GM21786 (cell line): ENCODE measurements around the gene TTBK2.

Experiments used
- ATAC-seq: cut with Tn5 transposase; IDR thresholded peaks from one replicate; pipeline ENCODE4 v1.9.1; 2021; ENCODE audit not compliant: unreplicated experiment

Gene TTBK2

DNA sequence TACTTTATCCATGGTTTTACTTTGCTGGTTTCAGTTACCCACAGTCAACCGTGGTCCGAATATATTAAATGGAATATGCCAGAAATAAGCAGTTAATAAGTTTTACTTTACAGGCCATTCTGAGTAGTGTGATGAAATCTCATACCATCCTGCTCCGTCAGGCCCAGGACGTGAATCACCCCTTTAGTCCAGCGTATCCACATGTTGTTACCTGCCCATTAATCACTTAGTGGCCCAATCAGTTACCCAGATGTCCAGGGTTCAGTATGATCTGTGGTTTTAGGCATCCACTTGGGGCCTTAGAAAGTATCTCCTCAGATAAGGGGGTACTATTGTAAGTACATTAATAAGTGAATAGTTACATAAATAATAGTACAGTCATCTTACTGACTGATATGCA, 88.0 kb downstream of the TTBK2 start:
- ATAC-seq: no peak

DNA sequence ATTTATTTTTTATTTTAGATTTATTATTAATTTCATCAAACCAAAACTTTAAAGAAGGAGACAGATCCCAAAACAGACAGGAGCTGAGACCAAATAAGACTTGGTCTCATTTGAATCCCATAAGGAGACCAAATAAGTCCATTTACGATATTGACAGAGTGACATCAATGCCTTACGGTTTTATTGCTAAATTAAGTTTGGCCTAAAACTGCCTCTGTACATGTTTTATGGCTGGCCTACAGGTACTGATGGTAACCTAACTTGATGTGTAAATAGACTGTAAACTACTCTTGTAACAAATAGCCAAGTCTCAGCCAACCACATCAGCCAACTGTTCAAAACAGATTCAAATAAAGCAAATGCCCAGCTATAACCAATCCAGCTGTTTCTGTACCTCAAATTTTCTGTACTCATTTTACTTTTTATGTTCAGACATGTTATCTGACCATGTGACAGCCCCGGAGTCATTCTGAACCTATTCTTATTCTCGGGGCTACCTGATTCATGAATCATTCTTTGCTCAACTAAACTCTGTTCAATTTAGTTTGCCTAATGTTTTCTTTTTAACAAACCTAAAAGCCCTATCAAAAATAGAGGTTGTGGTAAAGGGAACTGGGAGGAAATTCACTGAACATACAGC, 94.2 kb downstream of the TTBK2 start:
- ATAC-seq: no peak

GRCh38 chr15:42825599-42825998, 95.0 kb downstream of the TTBK2 start:
- no peak for ATAC-seq

DNA sequence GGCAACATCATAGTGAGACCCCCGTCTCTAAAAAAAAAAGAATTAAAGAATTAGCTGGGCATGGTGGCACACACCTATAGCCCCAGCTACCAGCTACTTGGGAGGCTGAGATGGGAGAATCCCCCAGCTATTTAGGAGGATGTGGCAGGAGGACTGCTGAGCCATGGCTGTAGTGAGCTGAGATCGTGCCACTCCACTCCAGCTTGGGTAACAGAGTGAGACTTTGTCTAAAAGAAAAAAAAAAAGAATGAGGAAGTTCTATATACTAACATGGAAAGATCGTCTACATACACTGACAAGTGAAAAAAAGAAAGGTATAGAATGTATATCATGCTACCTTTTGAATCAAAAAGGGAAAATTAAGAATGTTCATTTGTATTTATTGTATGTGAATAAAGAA, 99.8 kb downstream of the TTBK2 start:
- ATAC-seq: no peak

GRCh38 chr15:42819786-42820185, 100.8 kb downstream of the TTBK2 start:
- no peak for ATAC-seq

DNA sequence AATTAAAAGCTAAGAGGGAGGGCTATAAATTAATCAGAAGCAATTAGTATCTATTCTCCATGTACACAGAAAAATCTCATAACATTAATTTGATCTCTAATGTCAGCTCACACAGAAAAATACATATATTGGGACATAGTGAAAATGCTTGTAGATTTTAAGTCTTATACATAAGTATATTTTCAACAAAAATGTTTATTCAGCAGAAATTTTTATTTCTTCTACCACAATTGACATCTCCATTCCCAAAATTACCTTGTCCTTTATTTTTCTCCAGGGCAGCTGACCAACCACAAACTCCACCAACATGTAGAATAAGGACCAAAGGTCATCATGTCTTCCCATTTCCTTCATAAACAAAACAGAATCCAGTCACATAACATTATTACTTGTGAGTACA, 109.1 kb downstream of the TTBK2 start:
- ATAC-seq: no peak

DNA sequence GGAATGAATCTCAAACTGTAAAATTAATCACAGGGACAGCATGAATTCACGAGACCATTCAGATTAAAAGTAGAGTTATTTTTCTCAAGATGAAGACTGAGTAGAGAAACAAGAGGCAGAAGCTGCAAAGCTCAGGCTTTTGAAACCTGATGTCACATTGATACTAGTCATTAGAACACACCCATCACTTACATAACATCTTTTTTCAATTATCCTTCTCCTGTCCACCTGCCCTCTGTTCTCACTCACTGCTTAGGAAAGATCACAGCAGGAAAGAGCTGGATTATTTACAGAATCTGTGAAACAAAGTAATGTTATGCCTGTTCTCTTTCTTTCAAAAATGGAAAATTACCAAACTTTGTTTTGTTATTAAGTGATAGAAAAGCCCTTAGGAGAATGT, 111.7 kb downstream of the TTBK2 start:
- ATAC-seq: no peak

DNA sequence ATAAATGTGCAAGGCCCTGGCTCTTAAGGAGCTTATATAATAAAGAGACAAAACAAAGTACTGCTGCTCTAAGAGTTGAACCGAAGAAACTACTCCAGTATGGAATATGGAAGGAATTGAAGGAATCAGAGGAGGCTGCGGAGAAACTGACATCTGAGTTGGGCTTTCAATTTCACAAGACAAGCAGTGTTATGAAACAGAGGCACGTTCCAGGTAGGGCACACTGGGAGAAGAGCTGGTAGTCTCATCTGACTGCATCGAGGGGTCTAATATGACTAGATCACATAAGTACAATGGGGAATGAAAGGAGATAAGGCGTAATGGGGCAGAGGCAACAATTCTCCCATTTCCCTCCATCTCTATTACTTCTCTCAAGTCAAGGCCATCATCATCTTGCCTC, 115.3 kb downstream of the TTBK2 start:
- ATAC-seq: no peak

DNA sequence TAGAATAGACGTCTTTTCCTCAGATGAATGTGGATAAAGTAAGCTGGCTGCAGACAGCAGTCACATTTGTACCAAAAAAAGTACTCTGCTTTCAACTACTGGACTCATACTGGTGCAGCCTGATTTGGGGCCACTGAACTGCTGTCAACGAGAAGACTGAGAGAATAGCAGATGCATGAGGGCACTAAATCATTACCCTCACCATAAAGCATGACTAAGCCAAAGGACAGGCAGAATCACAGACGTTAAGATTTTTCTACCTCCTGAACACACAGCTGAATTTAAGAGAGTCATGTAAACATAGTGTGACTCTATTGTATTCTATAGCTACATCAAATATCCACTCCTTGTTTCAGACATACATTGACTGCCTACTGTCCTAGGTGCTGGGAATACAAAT, 115.8 kb downstream of the TTBK2 start:
- no peak for ATAC-seq

- no peak for ATAC-seq
Measured at GRCh38 chr15:42803436-42803835, 117.1 kb downstream of the TTBK2 start.

- no peak for ATAC-seq
Measured at GRCh38 chr15:42802168-42802567, 118.4 kb downstream of the TTBK2 start.

DNA sequence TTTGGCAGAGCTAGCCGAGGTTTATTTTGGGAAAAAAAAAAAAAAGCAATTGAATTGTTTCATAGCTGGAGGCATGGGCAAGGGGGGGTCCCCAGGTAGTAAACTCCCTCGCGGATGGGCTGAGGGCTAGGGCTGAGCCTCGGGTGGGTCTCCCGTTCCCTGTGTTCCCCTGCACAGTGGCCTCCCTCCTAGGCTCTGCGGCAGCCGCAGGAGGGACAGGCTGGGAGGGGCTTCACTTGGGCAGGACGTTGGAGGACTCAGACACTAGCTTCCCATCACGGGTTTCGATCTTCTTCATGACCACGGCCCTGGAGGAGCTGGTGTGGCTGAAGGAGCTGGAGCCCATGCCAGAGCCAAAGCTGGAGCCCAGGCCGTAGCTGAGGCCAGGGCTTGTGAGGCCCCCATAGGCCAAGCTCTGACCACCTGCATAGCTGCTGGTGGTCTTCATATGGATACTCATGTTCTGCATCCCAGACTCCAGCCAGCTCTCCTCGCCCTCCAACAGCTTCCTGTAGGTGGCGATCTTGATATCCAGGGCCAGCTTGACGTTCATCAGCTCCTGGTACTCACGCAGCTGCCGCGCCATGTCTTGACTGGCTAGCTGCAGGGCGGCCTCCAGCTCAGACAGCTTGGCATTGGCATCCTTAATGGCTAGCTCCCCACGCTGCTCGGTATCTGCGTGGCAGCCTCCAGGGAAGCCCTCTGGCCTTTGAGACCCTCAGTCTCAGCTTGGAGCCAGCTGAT, 119.7 kb downstream of the TTBK2 start:
- no peak for ATAC-seq

GRCh38 chr15:42798802-42799201, 121.8 kb downstream of the TTBK2 start:
- no peak for ATAC-seq

- no peak for ATAC-seq
Measured at GRCh38 chr15:42796955-42797782, 123.4 kb downstream of the TTBK2 start.

DNA sequence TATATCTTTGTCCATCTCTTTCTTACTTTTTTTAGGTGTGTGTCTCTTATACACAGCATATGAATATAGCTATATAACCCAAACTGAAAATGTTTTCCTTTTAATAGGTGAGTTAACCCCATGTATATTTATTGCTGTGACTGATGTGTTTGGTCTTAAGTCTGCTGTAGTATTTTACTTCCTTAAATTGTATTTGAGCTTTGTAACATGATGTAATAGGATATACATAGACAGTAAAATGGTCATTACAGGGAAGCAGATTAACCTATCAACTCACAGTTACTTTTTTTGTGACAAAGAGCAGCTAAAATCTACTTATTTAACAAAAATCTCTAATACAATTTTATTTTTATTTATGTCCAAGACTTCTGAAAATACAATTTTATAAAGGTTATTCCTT, 131.9 kb downstream of the TTBK2 start:
- no peak for ATAC-seq

DNA sequence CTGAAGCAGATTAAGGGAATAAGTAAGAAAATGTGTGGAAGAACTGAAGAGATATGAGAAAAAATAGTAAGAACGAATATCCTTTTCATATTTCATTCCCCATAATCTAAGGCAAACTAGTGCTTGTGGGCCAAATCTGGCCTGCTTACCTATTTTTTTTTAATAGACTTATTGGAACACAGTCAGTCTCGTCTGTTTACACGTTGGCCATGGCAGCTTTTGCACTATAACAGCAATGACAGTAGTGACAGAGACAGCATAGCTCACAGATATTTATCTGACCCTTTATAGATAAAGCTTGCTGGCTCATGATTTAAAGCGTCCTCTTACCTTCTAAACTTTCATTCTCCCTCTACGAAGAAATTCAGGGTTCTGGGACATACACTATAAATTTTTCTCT, 133.6 kb downstream of the TTBK2 start:
- no peak for ATAC-seq

DNA sequence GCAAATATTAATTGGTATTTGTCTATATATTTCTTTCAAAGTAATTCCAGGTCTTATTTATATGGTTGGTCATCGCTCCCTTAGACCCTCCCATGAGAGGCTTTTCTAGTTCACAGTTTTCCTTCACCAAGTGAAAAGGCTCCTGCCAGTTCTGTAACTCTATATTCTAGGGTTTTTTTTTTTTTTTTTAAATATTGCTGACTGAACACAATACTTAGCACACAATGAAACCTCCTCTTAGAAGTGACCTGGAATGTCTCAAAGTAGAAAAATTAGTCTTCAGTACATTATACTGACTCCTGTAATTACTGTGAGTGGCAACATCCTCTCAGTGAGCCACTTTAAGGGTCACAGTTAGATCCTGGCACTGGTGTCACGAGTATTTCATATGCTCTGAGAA, 135.0 kb downstream of the TTBK2 start:
- no peak for ATAC-seq

- ATAC-seq: no peak
Measured at GRCh38 chr15:42784705-42785104, 135.9 kb downstream of the TTBK2 start.

- ATAC-seq: no peak
Measured at GRCh38 chr15:42782716-42783115, 137.9 kb downstream of the TTBK2 start.

DNA sequence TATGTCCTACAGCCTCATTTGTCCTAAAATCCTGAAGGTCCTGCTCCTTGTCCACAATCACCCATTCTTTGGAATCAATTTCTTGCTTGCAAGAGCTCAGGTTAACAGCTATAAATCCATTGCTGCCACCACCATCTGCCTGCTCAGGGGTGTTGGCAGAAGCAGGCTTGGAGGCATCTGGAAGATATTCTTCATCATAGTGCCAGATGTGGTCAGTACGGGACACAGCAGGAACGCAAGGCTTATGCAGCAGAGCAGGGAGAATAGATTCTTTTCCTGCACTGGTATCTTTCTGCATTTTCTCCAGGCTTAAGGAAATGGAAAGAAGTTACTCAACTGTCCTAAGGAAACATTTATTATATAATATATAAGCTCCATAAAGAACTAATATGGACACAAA, 145.2 kb downstream of the TTBK2 start:
- no peak for ATAC-seq

DNA sequence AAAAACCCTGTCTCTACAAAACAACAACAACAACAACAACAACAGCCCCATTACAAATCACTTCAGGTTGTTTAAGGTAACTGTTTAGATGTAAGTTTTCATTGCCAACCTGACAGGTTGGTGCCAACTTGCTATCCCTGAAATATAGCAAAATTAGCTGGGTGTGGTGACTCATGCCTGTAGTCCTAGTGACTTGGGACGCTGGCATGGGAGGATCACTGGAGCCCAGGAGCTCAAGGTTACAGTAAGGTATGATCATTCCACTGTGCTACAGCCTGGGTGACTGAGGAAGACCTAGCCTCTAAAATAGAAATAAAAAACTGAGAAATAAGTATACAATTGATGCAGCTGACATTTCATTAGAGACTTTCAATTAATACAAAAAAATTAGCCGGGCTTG, 147.7 kb downstream of the TTBK2 start:
- no peak for ATAC-seq

GRCh38 chr15:42772144-42772543, 148.4 kb downstream of the TTBK2 start:
- no peak for ATAC-seq
